ENCODE data around the gene SLC24A4. TPM values are rescaled to one million over a fixed set of nuclear protein-coding genes. Genes with fewer than 3 reads are reported as not detected.

The SLC24A4 gene
- total RNA-seq, 1 experiment from 2014 or later: not detected

- no peak for TF ChIP-seq CTCF (IDR thresholded peaks at IDR 0.05 in 2 of 3, conservative IDR thresholded peaks at IDR 0.05 in 1 of 3; ENCODE audit: borderline replicate concordance in 1 of 3, insufficient read depth in 1 of 3, low read depth in 2 of 3, low read length in 2 of 3)
These were observed 84.4 kb downstream of the SLC24A4 start (continued) for GRCh38 chr14:92407410-92407809.

DNA sequence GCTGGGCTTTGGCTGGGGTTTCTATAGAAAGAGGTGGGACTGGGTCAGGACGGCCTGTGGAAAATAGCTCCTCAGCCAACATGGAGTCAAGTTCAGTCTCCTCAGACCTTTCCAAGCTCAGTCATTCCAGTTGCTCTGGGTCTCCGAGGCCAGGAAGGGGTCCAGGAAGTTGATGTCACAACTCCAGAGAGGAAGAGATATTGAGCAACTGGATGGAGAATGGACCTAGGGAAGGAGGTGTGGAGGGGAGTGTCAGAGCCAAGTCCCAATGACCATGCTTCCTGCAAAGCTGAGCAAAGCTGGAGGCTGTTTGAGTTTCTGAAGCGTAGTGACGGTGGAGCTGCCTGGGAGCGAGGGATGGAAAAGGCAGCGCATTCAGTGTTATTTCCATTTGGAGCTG is 86.1 kb downstream of the SLC24A4 start:
- no peak for DNase-seq (ENCODE audit: low read depth, low spot score)
- ChIA-PET CTCF (no interaction called here), RAD21 (ENCODE audit: low non-redundant PET in 1 of 2, low total read pairs in 2 of 2, uncharacterized antibody in 2 of 2, unreplicated experiment in 2 of 2) (no interaction called here), POLR2A (no interaction called here)
- no peaks in the 10 kb centered on the region for H3K27me3 ChIP-seq (ENCODE audit: insufficient read depth, low read length)
- H3K4me3 ChIP-seq (replicated peaks in 1 of 2; ENCODE audit: low read depth in 1 of 2, low read length in 2 of 2): no peak overlapping the region
- TF ChIP-seq SIN3A (IDR thresholded peaks at IDR 0.05; ENCODE audit: low read depth): no peak
- TF ChIP-seq EZH2phosphoT487 (IDR thresholded peaks at IDR 0.05; ENCODE audit: borderline replicate concordance): no peak
- TF ChIP-seq, protein P1, sequence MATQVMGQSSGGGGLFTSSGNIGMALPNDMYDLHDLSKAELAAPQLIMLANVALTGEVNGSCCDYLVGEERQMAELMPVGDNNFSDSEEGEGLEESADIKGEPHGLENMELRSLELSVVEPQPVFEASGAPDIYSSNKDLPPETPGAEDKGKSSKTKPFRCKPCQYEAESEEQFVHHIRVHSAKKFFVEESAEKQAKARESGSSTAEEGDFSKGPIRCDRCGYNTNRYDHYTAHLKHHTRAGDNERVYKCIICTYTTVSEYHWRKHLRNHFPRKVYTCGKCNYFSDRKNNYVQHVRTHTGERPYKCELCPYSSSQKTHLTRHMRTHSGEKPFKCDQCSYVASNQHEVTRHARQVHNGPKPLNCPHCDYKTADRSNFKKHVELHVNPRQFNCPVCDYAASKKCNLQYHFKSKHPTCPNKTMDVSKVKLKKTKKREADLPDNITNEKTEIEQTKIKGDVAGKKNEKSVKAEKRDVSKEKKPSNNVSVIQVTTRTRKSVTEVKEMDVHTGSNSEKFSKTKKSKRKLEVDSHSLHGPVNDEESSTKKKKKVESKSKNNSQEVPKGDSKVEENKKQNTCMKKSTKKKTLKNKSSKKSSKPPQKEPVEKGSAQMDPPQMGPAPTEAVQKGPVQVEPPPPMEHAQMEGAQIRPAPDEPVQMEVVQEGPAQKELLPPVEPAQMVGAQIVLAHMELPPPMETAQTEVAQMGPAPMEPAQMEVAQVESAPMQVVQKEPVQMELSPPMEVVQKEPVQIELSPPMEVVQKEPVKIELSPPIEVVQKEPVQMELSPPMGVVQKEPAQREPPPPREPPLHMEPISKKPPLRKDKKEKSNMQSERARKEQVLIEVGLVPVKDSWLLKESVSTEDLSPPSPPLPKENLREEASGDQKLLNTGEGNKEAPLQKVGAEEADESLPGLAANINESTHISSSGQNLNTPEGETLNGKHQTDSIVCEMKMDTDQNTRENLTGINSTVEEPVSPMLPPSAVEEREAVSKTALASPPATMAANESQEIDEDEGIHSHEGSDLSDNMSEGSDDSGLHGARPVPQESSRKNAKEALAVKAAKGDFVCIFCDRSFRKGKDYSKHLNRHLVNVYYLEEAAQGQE (IDR thresholded peaks at IDR 0.05; ENCODE audit: low read depth): no peak
- no peaks in the 10 kb centered on the region for H4K20me1 ChIP-seq (ENCODE audit: insufficient read depth)
- H3K9ac ChIP-seq (ENCODE audit: low read length): no peak overlapping the region
- no peak overlapping the region for H2AFZ ChIP-seq (ENCODE audit: low read depth, low read length, poor library complexity, severe bottlenecking)
- H3K4me2 ChIP-seq (ENCODE audit: low read length): no peak overlapping the region
- H3K9me3 ChIP-seq (ENCODE audit: control insufficient read depth in 1 of 2, insufficient read depth in 1 of 2, low read depth in 1 of 2, low read length in 2 of 2): no peaks in the 10 kb centered on the region
- no peaks in the 10 kb centered on the region for H3K9me2 ChIP-seq (ENCODE audit: insufficient read depth)
- H3K36me3 ChIP-seq (ENCODE audit: control insufficient read depth in 1 of 2, insufficient read depth in 2 of 2, low read length in 2 of 2): no peaks in the 10 kb centered on the region
- H3K4me1 ChIP-seq (ENCODE audit: control insufficient read depth in 1 of 2, insufficient read depth in 2 of 2, low read length in 2 of 2): peaks cover 0 to 8% of the 10 kb centered on the region in 2 experiments; a peak in 2 of 4 replicates
- no peak overlapping the region for H3K27ac ChIP-seq (ENCODE audit: low read depth, low read length)
- no TSS peak for BruUV-seq (replicated peaks)
- H3K79me2 ChIP-seq (ENCODE audit: insufficient read depth, low read length): no peaks in the 10 kb centered on the region
- intact Hi-C loops (cut with micrococcal nuclease): no loop called here
- no peak for ATAC-seq
